ENCODE results near the gene CPNE7.
A peak's percentile ranks its signal among the peaks of the same experiment; 100 is the strongest.

Gene CPNE7

DNA sequence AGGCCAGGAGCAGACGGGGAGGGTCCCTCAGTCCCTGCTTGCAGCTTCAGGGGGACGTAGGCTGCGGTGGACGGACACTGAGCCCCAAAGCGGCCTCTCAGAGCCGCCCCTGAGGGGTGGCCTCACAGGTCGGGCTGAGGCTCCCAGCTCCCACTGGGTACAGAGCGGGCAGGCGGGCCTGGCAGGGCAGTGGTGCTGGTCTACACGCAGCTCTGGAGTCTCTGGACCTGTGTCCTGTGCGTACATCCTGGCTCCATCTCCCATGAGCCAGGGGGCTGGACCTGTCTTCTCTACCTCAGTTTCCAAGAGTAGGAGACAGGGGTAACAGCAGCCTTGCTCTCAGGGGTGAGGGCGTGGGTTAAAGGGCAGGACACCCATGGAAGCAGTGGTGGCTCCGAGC is 39.6 kb downstream of the CPNE7 start:
- Histone ChIP-seq H3K4me1 (no peaks in the 10 kb centered on the region), H3K36me3 (no peaks in the 10 kb centered on the region), H3K27me3 (no peaks in the 10 kb centered on the region), H3K4me3 (ENCODE audit: low read depth, low read length) (no peak overlapping the region), H3K9me3 (no peaks in the 10 kb centered on the region)
- no peak for TF ChIP-seq CTCF (IDR thresholded peaks at IDR 0.05; ENCODE audit: low read depth, low read length)
- no peak for DNase-seq

DNA sequence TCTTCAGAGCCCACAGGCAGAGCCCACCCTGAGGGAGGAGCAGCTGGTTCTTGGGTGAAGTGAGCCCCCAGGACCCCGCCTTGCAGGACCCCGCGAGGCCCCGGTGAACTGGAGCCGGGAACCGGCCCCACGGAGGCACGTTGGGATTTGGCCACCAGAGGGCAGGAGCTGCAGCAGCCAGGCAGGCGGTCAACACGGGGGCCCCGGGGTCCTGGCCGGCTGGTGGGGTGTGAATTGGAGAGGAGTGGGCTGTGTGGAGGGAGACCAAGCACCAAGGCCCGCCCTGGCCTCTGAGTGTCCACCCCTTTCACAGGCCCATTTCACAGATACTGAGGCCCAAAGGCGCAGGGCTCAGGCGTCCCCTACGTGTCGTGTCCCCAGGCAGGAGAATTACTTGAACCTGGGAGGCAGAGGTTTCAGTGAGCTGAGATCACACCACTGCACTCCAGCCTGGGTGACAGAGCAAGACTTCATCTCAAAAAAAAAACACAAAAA is 40.1 kb downstream of the CPNE7 start:
- H3K4me1 ChIP-seq, result no peaks in the 10 kb centered on the region
- no peaks in the 10 kb centered on the region for H3K36me3 ChIP-seq
- no peaks in the 10 kb centered on the region for H3K9me3 ChIP-seq
- TF ChIP-seq CTCF (IDR thresholded peaks at IDR 0.05; ENCODE audit: low read depth, low read length), result peak; percentile 60
- no peaks in the 10 kb centered on the region for H3K27me3 ChIP-seq
- DNase-seq, result peak; percentile 52
- H3K4me3 ChIP-seq (ENCODE audit: low read depth, low read length), result no peak overlapping the region

- TF ChIP-seq CTCF (IDR thresholded peaks at IDR 0.05; ENCODE audit: low read depth, low read length), result no peak
- DNase-seq, result no peak
- no peaks in the 10 kb centered on the region; the same call in 1 of the 2 replicates for H3K27me3 ChIP-seq
- no peaks in the 10 kb centered on the region for H3K9me3 ChIP-seq
- no peaks in the 10 kb centered on the region for H3K36me3 ChIP-seq
- H3K4me1 ChIP-seq, result no peaks in the 10 kb centered on the region
- no peak overlapping the region for H3K4me3 ChIP-seq (ENCODE audit: low read depth, low read length)
Measured at GRCh38 chr16:89616623-89617022, 41.1 kb downstream of the CPNE7 start.

DNA sequence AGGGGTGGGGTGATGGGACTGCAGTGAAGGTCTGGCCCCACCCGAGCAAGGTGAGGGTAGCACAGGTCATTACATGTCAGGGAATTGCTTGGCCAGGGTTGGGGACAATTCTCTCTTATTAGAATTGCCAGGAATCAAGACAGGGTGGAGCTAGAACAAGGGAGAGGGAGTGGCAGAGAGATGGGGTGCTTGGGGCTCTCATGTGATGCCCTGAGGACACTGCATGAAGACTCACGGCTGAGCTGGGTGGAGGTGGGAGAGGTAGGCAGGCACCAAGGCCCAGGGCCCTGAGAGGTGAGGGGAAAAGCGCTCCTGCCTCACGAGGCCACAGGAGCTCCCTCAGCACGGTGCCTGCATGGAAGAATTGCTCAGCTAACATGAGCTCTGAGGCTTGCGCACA is 41.5 kb downstream of the CPNE7 start:
- no peaks in the 10 kb centered on the region for H3K36me3 ChIP-seq
- no peak for DNase-seq
- no peaks in the 10 kb centered on the region for H3K9me3 ChIP-seq
- no peak for TF ChIP-seq CTCF (IDR thresholded peaks at IDR 0.05; ENCODE audit: low read depth, low read length)
- no peaks in the 10 kb centered on the region for H3K4me1 ChIP-seq
- no peaks in the 10 kb centered on the region; the same call in 1 of the 2 replicates for H3K27me3 ChIP-seq
- no peak overlapping the region for H3K4me3 ChIP-seq (ENCODE audit: low read depth, low read length)

DNA sequence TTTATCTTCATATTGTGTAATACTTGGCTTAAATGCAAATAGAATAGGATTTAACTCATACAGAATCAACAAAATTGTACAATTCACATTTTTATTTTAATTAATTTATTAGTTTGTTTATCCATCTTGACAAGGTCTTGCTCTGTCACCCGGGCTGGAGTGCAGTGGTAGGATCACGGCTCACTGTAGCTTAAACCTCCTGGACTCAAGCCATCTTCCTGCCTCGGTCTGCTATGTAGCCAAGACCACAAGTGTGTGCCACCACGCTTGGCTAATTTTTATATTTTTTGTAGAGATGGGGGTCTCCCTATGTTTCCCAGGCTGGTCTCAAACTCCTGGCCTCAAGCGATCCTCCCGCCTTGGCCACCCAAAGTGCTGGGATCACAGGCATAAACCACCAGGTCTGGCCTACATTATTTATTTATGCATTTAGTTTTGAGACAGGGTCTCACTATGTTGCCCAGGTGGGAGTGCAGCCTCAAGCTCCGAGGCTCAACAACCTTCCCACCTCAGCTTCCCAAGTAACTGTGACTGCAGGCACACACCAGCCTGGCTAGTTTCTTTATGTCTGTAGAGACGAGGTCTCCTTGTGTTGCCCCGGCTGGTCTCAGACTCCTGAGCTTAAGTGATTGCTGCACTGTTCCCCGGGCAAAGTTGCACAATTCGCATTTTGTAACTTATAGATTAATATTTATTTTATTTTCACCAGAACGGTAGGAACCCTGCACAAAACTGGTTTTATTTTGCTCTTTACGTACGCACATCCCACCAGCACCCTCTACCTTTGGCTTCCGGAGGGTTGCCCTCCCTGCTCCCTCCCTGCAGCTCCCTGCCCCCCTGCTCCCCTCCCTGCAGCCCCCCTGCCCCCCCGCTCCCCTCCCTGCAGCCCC is 42.8 kb downstream of the CPNE7 start:
- Histone ChIP-seq H3K36me3 (no peaks in the 10 kb centered on the region), H3K4me3 (ENCODE audit: low read depth, low read length) (no peak overlapping the region), H3K4me1 (no peaks in the 10 kb centered on the region), H3K9me3 (no peaks in the 10 kb centered on the region), H3K27me3 (no peaks in the 10 kb centered on the region; the same call in 1 of the 2 replicates)
- TF ChIP-seq CTCF (IDR thresholded peaks at IDR 0.05; ENCODE audit: low read depth, low read length), result no peak
- peak; percentile 3 for DNase-seq

DNA sequence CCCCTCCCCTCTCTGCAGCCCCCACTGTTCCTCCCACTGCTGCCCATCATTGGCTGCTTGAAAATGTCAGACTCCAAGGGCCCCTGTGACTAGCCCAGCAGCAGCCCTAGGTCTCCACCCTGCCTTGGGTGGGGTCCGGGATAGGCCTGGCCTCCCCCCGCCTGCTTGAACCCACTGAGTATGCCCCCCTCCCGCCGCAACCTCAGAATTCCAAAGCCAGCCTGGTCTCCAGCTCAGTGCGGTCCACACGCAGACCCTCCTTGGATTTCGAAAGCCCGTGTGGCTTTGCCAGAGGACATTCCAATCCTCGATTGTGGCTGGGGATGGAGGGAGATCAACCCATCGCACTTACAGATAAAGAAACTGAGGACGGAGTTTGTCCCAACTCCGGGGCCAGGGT is 44.3 kb downstream of the CPNE7 start:
- H3K4me1 ChIP-seq, result no peaks in the 10 kb centered on the region
- H3K4me3 ChIP-seq (ENCODE audit: low read depth, low read length), result no peak overlapping the region
- H3K36me3 ChIP-seq, result no peaks in the 10 kb centered on the region
- DNase-seq, result no peak
- H3K9me3 ChIP-seq, result no peaks in the 10 kb centered on the region
- H3K27me3 ChIP-seq, result no peaks in the 10 kb centered on the region; the same call in 1 of the 2 replicates
- no peak for TF ChIP-seq CTCF (IDR thresholded peaks at IDR 0.05; ENCODE audit: low read depth, low read length)

Data from BE2C (cell line).